Measurements from ENCODE around the gene KIF22.

DNA sequence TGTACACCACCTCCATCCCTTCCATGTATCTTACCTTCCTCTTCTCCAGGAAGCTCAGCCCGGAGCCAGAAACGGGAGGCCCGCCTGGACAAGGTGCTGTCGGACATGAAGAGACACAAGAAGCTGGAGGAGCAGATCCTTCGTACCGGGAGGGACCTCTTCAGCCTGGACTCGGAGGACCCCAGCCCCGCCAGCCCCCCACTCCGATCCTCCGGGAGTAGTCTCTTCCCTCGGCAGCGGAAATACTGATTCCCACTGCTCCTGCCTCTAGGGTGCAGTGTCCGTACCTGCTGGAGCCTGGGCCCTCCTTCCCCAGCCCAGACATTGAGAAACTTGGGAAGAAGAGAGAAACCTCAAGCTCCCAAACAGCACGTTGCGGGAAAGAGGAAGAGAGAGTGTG is 29.0 kb downstream of the KIF22 start:
- TF ChIP-seq EZH2 (IDR thresholded peaks at IDR 0.05; ENCODE audit: low read length, unreplicated experiment) (no peak), EZH2phosphoT487 (IDR thresholded peaks at IDR 0.05; ENCODE audit: borderline replicate concordance, low read length) (no peak)
- TF ChIP-seq, protein P1, sequence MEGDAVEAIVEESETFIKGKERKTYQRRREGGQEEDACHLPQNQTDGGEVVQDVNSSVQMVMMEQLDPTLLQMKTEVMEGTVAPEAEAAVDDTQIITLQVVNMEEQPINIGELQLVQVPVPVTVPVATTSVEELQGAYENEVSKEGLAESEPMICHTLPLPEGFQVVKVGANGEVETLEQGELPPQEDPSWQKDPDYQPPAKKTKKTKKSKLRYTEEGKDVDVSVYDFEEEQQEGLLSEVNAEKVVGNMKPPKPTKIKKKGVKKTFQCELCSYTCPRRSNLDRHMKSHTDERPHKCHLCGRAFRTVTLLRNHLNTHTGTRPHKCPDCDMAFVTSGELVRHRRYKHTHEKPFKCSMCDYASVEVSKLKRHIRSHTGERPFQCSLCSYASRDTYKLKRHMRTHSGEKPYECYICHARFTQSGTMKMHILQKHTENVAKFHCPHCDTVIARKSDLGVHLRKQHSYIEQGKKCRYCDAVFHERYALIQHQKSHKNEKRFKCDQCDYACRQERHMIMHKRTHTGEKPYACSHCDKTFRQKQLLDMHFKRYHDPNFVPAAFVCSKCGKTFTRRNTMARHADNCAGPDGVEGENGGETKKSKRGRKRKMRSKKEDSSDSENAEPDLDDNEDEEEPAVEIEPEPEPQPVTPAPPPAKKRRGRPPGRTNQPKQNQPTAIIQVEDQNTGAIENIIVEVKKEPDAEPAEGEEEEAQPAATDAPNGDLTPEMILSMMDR (conservative IDR thresholded peaks at IDR 0.05; ENCODE audit: low read depth, low read length), result peak; percentile 49

All from PC-3 (cell line).